ENCODE results near the gene CALY. TPM values are rescaled to one million over a fixed set of nuclear protein-coding genes. Genes with fewer than 3 reads are reported as not detected.
"Not testable (repeated sequence)": the region's sequence is repeated elsewhere in the genome, so short reads cannot be mapped to it uniquely, and the experiment has no call there.

CALY gene
- total RNA-seq, 1 experiment from 2014 or later: 0.47 TPM

- H3K27ac ChIP-seq (ENCODE audit: low read depth, low read length); H3K9me3 ChIP-seq (ENCODE audit: control insufficient read depth in 1 of 2, insufficient read depth in 1 of 2, low read depth in 1 of 2, low read length in 2 of 2); H3K9ac ChIP-seq (ENCODE audit: low read length); H4K20me1 ChIP-seq (ENCODE audit: insufficient read depth); BruUV-seq (replicated peaks); H3K4me2 ChIP-seq (ENCODE audit: low read length); DNase-seq (ENCODE audit: low read depth, low spot score); H3K4me3 ChIP-seq (replicated peaks in 1 of 2; ENCODE audit: low read depth in 1 of 2, low read length in 2 of 2); H3K27me3 ChIP-seq (ENCODE audit: insufficient read depth, low read length); H3K9me2 ChIP-seq (ENCODE audit: insufficient read depth); H2AFZ ChIP-seq (ENCODE audit: low read depth, low read length, poor library complexity, severe bottlenecking); ATAC-seq; H3K36me3 ChIP-seq (ENCODE audit: control insufficient read depth in 1 of 2, insufficient read depth in 2 of 2, low read length in 2 of 2); intact Hi-C loops (cut with micrococcal nuclease); POLR2A ChIA-PET; H3K4me1 ChIP-seq (ENCODE audit: control insufficient read depth in 1 of 2, insufficient read depth in 2 of 2, low read length in 2 of 2); CTCF ChIA-PET; RAD21 ChIA-PET (ENCODE audit: low non-redundant PET in 1 of 2, low total read pairs in 2 of 2, uncharacterized antibody in 2 of 2, unreplicated experiment in 2 of 2); H3K79me2 ChIP-seq (ENCODE audit: insufficient read depth, low read length): not testable (repeated sequence)
These were observed 14.5 kb downstream of the CALY start for GRCh38 chr10:133322064-133322709.

GRCh38 chr10:133320852-133321422, 15.8 kb downstream of the CALY start:
- H4K20me1 ChIP-seq (ENCODE audit: insufficient read depth); H3K79me2 ChIP-seq (ENCODE audit: insufficient read depth, low read length); intact Hi-C loops (cut with micrococcal nuclease); H3K4me3 ChIP-seq (replicated peaks in 1 of 2; ENCODE audit: low read depth in 1 of 2, low read length in 2 of 2); DNase-seq (ENCODE audit: low read depth, low spot score); H3K9ac ChIP-seq (ENCODE audit: low read length); ATAC-seq; RAD21 ChIA-PET (ENCODE audit: low non-redundant PET in 1 of 2, low total read pairs in 2 of 2, uncharacterized antibody in 2 of 2, unreplicated experiment in 2 of 2); H3K27me3 ChIP-seq (ENCODE audit: insufficient read depth, low read length); H3K36me3 ChIP-seq (ENCODE audit: control insufficient read depth in 1 of 2, insufficient read depth in 2 of 2, low read length in 2 of 2); POLR2A ChIA-PET; H3K27ac ChIP-seq (ENCODE audit: low read depth, low read length); H3K4me2 ChIP-seq (ENCODE audit: low read length); H3K4me1 ChIP-seq (ENCODE audit: control insufficient read depth in 1 of 2, insufficient read depth in 2 of 2, low read length in 2 of 2); H3K9me3 ChIP-seq (ENCODE audit: control insufficient read depth in 1 of 2, insufficient read depth in 1 of 2, low read depth in 1 of 2, low read length in 2 of 2); H3K9me2 ChIP-seq (ENCODE audit: insufficient read depth); CTCF ChIA-PET; BruUV-seq (replicated peaks); H2AFZ ChIP-seq (ENCODE audit: low read depth, low read length, poor library complexity, severe bottlenecking): not testable (repeated sequence)

All from HCT116 (cell line).